Calu3 (cell line): ENCODE measurements around the gene EFNA3. TPM values are rescaled to one million over a fixed set of nuclear protein-coding genes. Genes with fewer than 3 reads are reported as not detected.

Experiments
- BruUV-seq: library from RNA; stranded (reverse); fragments of 400-500 nt; replicated peaks from 2 replicates; lab custom pipeline; 2021; lab: Mats Ljungman, UMichigan
- CTCF ChIA-PET: fragments of 300-600 bp; sonication (Branson Sonifier 250); formaldehyde crosslinking; loops from one replicate; lab custom pipeline; 2022; ENCODE audit warnings: antibody characterized with exemption; lab: Charles Lee
- DNase-seq: peaks from one replicate; pipeline ENCODE4 v3.0.0; 2022
- H3K27ac Mint-ChIP-seq: one replicate; pipeline ENCODE4 v1.8.0; 2022; ENCODE audit warnings: mixed read lengths; ENCODE audit not compliant: unreplicated experiment
- H3K27me3 Mint-ChIP-seq: one replicate; pipeline ENCODE4 v1.8.0; 2022; ENCODE audit warnings: mixed read lengths; ENCODE audit not compliant: unreplicated experiment
- H3K36me3 Mint-ChIP-seq: one replicate; pipeline ENCODE4 v1.8.0; 2022; ENCODE audit warnings: mild to moderate bottlenecking, moderate library complexity, mixed read lengths; ENCODE audit not compliant: insufficient read depth, unreplicated experiment
- H3K4me1 Mint-ChIP-seq: one replicate; pipeline ENCODE4 v1.8.0; 2022; ENCODE audit warnings: mild to moderate bottlenecking, low read depth, mixed read lengths; ENCODE audit not compliant: unreplicated experiment
- H3K4me3 Mint-ChIP-seq: one replicate; pipeline ENCODE4 v1.8.0; 2022; ENCODE audit warnings: mild to moderate bottlenecking, low read depth, moderate library complexity, mixed read lengths; ENCODE audit not compliant: unreplicated experiment
- H3K9me3 Mint-ChIP-seq: one replicate; pipeline ENCODE4 v1.8.0; 2022; ENCODE audit warnings: low read depth, mixed read lengths; ENCODE audit not compliant: unreplicated experiment
- CTCF ChIP-seq: fragments of 200-600 bp; IDR thresholded peaks from one replicate; pipeline ENCODE4 v1.8.0; 2022; ENCODE audit warnings: antibody characterized with exemption; ENCODE audit not compliant: unreplicated experiment
- intact Hi-C: fragments of 100-400 bp; cut with micrococcal nuclease; formaldehyde crosslinking; loops from one replicate; pipeline ENCODE4 v1.10.0; 2022; ENCODE audit not compliant: unreplicated experiment
- total RNA-seq: library from RNA; stranded (reverse); gene quantifications from 2 replicates; pipeline ENCODE4 v1.2.3, GENCODE V29; 2022

The EFNA3 gene
- total RNA-seq, 1 experiment from 2014 or later, result 1.7 TPM

DNA sequence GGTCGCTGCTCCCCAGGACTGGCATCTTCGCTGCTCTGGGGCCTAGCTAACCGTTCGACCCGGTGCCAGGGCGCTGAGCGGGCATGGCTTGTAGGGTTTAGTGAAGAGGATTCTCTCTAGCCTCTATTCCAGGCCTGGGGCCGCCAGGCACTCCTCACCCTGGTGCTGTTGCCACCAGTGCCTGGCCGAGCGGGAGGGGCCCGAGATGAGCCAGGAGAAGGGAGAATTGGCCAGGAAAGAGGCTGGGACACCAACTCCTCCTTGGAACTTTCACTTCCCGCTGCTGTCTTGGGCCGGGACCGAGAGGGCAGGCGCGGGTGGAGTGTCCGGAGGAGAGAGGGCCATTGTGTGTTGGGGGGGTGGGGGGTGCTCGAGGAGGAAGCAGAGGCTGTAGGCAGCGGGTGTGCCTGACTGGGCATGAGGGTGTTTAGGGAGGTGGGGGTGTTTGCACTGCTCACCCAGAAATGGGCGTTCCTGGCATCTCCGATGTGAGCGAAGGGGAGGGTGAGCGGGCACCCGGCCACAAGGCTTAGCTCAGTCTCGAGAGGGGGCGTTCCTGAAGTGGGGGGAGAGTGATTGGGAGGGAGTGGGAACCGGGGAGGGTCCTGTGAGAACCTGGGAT lies 26.7 kb upstream of the EFNA3 start:
- TF ChIP-seq CTCF, result no peak
- intact Hi-C loops, result loop anchor here (10.0 kb wide), 1 partner anchor 47 kb away; the partner anchor contains the start of gene ZBTB7B
- H3K27me3 Mint-ChIP-seq, result no peaks in the 10 kb centered on the region
- no peaks in the 10 kb centered on the region for H3K9me3 Mint-ChIP-seq
- peaks cover 36% of the 10 kb centered on the region for H3K36me3 Mint-ChIP-seq
- H3K4me3 Mint-ChIP-seq, result peak overlapping the region; percentile 91
- peaks cover 24% of the 10 kb centered on the region for H3K4me1 Mint-ChIP-seq
- CTCF ChIA-PET, result interaction anchor here (0.6 to 2.5 kb wide), 8 partner anchors 10 to 813 kb away, joined by 3 to 11 read pairs (median 4); partner anchors contain the start of genes PBXIP1 and PYGO2
- no TSS peak for BruUV-seq
- DNase-seq, result peak; percentile 49
- H3K27ac Mint-ChIP-seq, result peak overlapping the region; percentile 68

DNA sequence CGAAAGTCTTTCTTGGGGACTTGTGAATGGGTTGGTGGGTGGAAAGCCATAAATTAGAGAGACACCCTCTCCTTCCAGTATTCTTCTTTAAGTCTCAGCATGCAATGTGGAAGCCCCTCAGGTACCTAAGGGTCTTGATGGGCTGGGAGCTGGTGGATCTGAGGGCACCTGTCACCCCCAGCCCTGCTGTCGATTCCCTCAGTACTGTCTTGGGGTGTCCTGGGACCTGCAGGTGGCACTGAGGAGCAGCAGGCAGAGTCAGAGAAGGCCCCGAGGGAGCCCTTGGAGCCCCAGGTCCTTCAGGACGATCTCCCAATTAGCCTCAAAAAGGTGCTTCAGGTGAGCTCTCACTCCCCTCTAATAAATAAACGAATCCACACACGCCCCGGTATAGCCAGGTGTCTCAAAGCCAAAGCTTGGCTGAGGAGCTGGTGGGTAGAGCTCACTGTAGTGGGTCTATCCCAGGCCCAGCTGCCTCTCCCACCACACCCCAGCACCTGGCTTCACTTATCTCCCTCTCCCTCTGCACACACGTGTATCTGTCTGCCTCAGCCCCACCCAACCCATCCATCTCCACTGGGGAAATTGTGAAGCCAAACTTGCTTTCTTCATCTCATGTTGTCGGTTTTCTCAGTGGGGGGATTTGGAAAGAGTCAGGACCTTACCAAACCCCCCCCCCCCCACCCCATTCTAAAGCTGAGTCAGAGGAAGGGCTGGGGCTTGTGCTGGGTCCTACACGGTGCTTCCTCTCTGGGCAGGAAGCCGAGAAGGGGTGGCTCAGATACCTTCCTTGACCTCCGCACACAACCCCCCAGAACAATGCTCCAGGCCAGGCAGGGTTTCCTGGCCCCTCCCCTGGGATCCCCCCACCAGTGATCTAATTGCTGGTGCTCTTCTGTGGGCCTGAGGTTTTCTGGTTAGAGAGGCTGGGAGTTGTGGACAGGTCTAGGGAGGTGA lies 25.9 kb upstream of the EFNA3 start:
- Mint-ChIP-seq H3K27me3 (no peaks in the 10 kb centered on the region), H3K4me3 (peak overlapping the region; percentile 91), H3K9me3 (no peaks in the 10 kb centered on the region), H3K27ac (peak overlapping the region; percentile 60), H3K36me3 (peaks cover 36% of the 10 kb centered on the region), H3K4me1 (peaks cover 24% of the 10 kb centered on the region)
- CTCF ChIA-PET, result interaction anchor here (0.6 to 2.5 kb wide), 5 partner anchors 9 to 921 kb away, joined by 3 to 11 read pairs (median 3); no protein-coding TSS in a partner anchor
- peak; percentile 59 for TF ChIP-seq CTCF
- DNase-seq, result peak; percentile 64
- BruUV-seq, result no TSS peak
- intact Hi-C loops, result loop anchor here (10.0 kb wide), 1 partner anchor 48 kb away; the partner anchor contains the start of gene ZBTB7B

DNA sequence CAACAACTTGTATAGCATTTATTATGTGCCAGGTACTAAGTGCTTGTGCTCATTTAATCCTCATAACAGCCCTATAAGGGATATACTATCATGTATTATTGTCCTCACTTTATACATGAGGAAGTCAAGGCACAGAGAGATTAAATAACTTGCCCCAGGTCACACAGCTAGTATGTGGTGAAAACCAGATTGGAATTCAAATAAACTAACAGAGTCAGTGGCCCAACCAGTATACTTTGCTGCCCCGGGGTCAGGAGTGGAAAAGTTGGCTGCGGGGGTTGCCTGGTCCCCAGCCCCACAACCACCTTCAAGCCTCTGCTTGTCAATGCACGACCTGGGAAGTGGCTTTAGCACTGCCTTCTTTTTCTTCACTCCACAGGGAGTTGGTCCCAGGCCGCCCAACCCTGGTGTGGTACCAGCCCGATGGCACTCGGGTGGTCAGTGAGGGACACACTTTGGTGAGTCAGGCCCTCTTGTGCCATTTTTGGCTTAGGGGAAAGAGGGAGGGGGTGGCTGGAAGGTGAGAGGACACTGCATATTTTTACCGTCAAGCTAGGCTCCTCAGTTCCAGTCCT lies 25.0 kb upstream of the EFNA3 start:
- no TSS peak for BruUV-seq

More for the DNA sequence above, 25.0 kb upstream of the EFNA3 start:
- Mint-ChIP-seq H3K4me1 (peaks cover 24% of the 10 kb centered on the region), H3K27ac (no peak overlapping the region), H3K4me3 (peak overlapping the region; percentile 91), H3K36me3 (peaks cover 36% of the 10 kb centered on the region), H3K27me3 (no peaks in the 10 kb centered on the region), H3K9me3 (no peaks in the 10 kb centered on the region)
- DNase-seq, result no peak
- intact Hi-C loops, result loop anchor here (10.0 kb wide), 1 partner anchor 49 kb away; the partner anchor contains the start of gene ZBTB7B
- CTCF ChIA-PET, result no interaction called here
- no peak for TF ChIP-seq CTCF
